ENCODE data around the gene WDR82.

GRCh38 chr3:52228266-52228665 lies 50.2 kb downstream of the WDR82 start:
- TF ChIP-seq POLR2A (IDR thresholded peaks at IDR 0.05) (no peak), CTCF (IDR thresholded peaks at IDR 0.05) (no peak)
